GM12878 (cell line): ENCODE data around the gene PARP15. TPM values are rescaled to one million over a fixed set of nuclear protein-coding genes. Genes with fewer than 3 reads are reported as not detected.

Experiments used
- ATAC-seq: fragments of 200-7000 bp; cut with Tn5 transposase; 3 replicates; pipeline ENCODE4 v1.9.1; 2020; ENCODE audit warnings: mild to moderate bottlenecking, moderate library complexity
- BruUV-seq: library from RNA; stranded (reverse); fragments of 400-500 nt; replicated peaks from 2 replicates; lab custom pipeline; 2021; lab: Mats Ljungman, UMichigan
- CTCF ChIA-PET: fragments of 300-600 bp; sonication (Branson Sonifier 250); formaldehyde crosslinking; extraction: SDS; loops from one replicate; lab custom pipeline; 2021; ENCODE audit warnings: inconsistent platforms; lab: Yijun Ruan, JAX
- POLR2A ChIA-PET: fragments of 350-600 bp; formaldehyde crosslinking; extraction: SDS; loops from one replicate; lab custom pipeline; 2021; ENCODE audit warnings: inconsistent platforms; lab: Charles Lee
- RAD21 ChIA-PET: fragments of 300-600 bp; sonication (Branson Sonifier 250); formaldehyde crosslinking; loops from one replicate; lab custom pipeline; 2023; ENCODE audit warnings: antibody characterized with exemption; ENCODE audit not compliant: unreplicated experiment; lab: Charles Lee
- SMC1A ChIA-PET: fragments of 300-600 bp; sonication (Branson Sonifier 250); formaldehyde crosslinking; loops from one replicate; lab custom pipeline; 2023; ENCODE audit not compliant: unreplicated experiment, uncharacterized antibody; lab: Charles Lee
- DNase-seq: peaks from one replicate; pipeline ENCODE4 v3.0.0-alpha.2; 2011; ENCODE audit warnings: low read depth, low spot score
- FAIRE-seq: peaks from 3 replicates; lab custom pipeline; 2011; peaks lifted over from hg19 to GRCh38; lab: Jason Lieb, UNC
- H2AFZ ChIP-seq: 2 replicates; pipeline ENCODE4 v1.6.0; 2011; ENCODE audit warnings: low read depth, low read length, control low read depth; ENCODE audit not compliant: control insufficient read depth
- H3K27ac ChIP-seq: 2 replicates; pipeline ENCODE4 v1.5.1; 2011; ENCODE audit warnings: control low read depth; ENCODE audit not compliant: control insufficient read depth, insufficient read depth
- H3K27me3 ChIP-seq, 2 experiments: replicated peaks in 1 of 2; 2 replicates each; pipeline versions ENCODE4 v1.6.0 to v1.6.1; 2011; ENCODE audit warnings: low read length in 1 of 2; ENCODE audit not compliant: control insufficient read depth in 2 of 2, insufficient read depth in 2 of 2
- H3K36me3 ChIP-seq, 2 experiments: 2 replicates each; pipeline ENCODE4 v1.5.1; 2011; ENCODE audit warnings: low read length in 1 of 2; ENCODE audit not compliant: control insufficient read depth in 2 of 2, insufficient read depth in 2 of 2
- H3K4me1 ChIP-seq: 2 replicates; pipeline ENCODE4 v1.6.1; 2011; ENCODE audit warnings: mild to moderate bottlenecking, low read length, moderate library complexity, mixed read lengths; ENCODE audit not compliant: control insufficient read depth, insufficient read depth
- H3K4me2 ChIP-seq: 2 replicates; pipeline ENCODE4 v1.6.0; 2011; ENCODE audit warnings: control low read depth; ENCODE audit not compliant: control insufficient read depth, insufficient read depth
- H3K4me3 ChIP-seq: fragments of 200-600 bp; sonication (generic); 2 replicates; pipeline ENCODE4 v1.5.1; 2016
- H3K79me2 ChIP-seq: 2 replicates; pipeline ENCODE4 v1.6.0; 2011; ENCODE audit warnings: low read length; ENCODE audit not compliant: control insufficient read depth, insufficient read depth
- H3K9ac ChIP-seq: 2 replicates; pipeline ENCODE4 v1.8.0; 2011; ENCODE audit warnings: low read length, control low read depth, mixed read lengths; ENCODE audit not compliant: control insufficient read depth, insufficient read depth
- H3K9me3 ChIP-seq: replicated peaks from 3 replicates; pipeline ENCODE4 v1.5.1; 2011; ENCODE audit warnings: mild to moderate bottlenecking, low read length; ENCODE audit not compliant: control insufficient read depth, insufficient read depth
- H4K20me1 ChIP-seq: 2 replicates; pipeline ENCODE4 v1.6.0; 2011; ENCODE audit not compliant: control insufficient read depth, insufficient read depth
- ATF3 ChIP-seq: IDR thresholded peaks from 2 replicates; pipeline ENCODE4 v1.6.1; 2011; ENCODE audit warnings: low read depth, mild to moderate bottlenecking, low read length, moderate library complexity, borderline replicate concordance; ENCODE audit errors: extremely low read depth
- BMI1 ChIP-seq: fragments of 450-650 bp; IDR thresholded peaks from 2 replicates; pipeline ENCODE4 v1.6.1; 2016; ENCODE audit warnings: mild to moderate bottlenecking, moderate library complexity, borderline replicate concordance
- CBX5 ChIP-seq: sonication (generic); IDR thresholded peaks from 2 replicates; pipeline ENCODE4 v1.6.1; 2016; ENCODE audit warnings: low read depth, moderate library complexity, mild to moderate bottlenecking, inconsistent platforms
- NBN ChIP-seq: fragments of 450-650 bp; IDR thresholded peaks from 2 replicates; pipeline ENCODE4 v1.6.1; 2016
- NFIC ChIP-seq: IDR thresholded peaks from 2 replicates; pipeline ENCODE4 v1.6.1; 2012; ENCODE audit warnings: low read depth, mild to moderate bottlenecking, inconsistent platforms, low read length, moderate library complexity
- STAT3 ChIP-seq: IDR thresholded peaks from 2 replicates; pipeline ENCODE4 v1.6.1; 2011; ENCODE audit warnings: low read depth, low read length, improper control_type of control experiment
- ZNF217 ChIP-seq: fragments of 450-650 bp; IDR thresholded peaks from 2 replicates; pipeline ENCODE4 v1.6.1; 2017; ENCODE audit warnings: antibody characterized with exemption, mild to moderate bottlenecking
- WGBS: methylation state at CpG from one replicate; pipeline ENCODE4 v1.1.6; 2016; ENCODE audit warnings: low lambda C conversion rate; ENCODE audit not compliant: insufficient replicate concordance, insufficient coverage; ENCODE audit errors: missing lambda C conversion rate; 5-methylcytosine and 5-hydroxymethylcytosine counted together
- in situ Hi-C: fragments of 300-500 bp; cut with MboI; formaldehyde crosslinking; loops from 9 replicates; pipeline ENCODE4 v1.14.3; 2018; ENCODE audit warnings: mixed read lengths
- intact Hi-C: fragments of 100-400 bp; cut with micrococcal nuclease; formaldehyde crosslinking; loops from one replicate; pipeline ENCODE4 v1.14.2; 2022; ENCODE audit not compliant: unreplicated experiment
- polyA plus RNA-seq, 11 experiments: library from polyadenylated mRNA; depleted of rRNA in 4 of 11; unstranded in 6 of 11; stranded (reverse) in 5 of 11; fragments of >200 nt; fragmentation: Nextera tagmentation in 4 of 11; fragmentation: Illumina TruSeq in 1 of 11; extraction: Ambion mirVana in 4 of 11; extraction: Trizol in 1 of 11; gene quantifications; 1 replicate in 1 of 11; 2 replicates in 10 of 11; pipeline versions ENCODE4 v1.2.1 to v1.2.3, GENCODE V29; 2011 to 2016; ENCODE audit warnings: inconsistent platforms in 2 of 11, missing spikeins in 2 of 11, low read depth in 1 of 11
- total RNA-seq, 4 experiments: library from RNA; depleted of rRNA in 3 of 4; stranded (reverse); fragments of >200 nt in 3 of 4; fragmentation: Illumina TruSeq in 1 of 4; extraction: Trizol in 1 of 4; gene quantifications; 2 replicates each; pipeline versions ENCODE4 v1.2.1 to v1.2.3, GENCODE V29; 2013 to 2021
- TF ChIP-seq, protein P1 (sequence below): fragments of 450-650 bp; IDR thresholded peaks from 2 replicates; pipeline ENCODE4 v1.6.1; 2016; ENCODE audit warnings: mild to moderate bottlenecking
- TF ChIP-seq, protein P2 (sequence below): fragments of 450-650 bp; IDR thresholded peaks from 2 replicates; pipeline ENCODE4 v1.6.1; 2017; ENCODE audit warnings: low read depth, mild to moderate bottlenecking, moderate library complexity

Gene PARP15
- total and polyA plus RNA-seq, 10 of the 15 experiments (the other 5 are each of a cell fraction or from before 2014, with no cell fraction given) = 9.0 to 234 (median 36.3) TPM

DNA sequence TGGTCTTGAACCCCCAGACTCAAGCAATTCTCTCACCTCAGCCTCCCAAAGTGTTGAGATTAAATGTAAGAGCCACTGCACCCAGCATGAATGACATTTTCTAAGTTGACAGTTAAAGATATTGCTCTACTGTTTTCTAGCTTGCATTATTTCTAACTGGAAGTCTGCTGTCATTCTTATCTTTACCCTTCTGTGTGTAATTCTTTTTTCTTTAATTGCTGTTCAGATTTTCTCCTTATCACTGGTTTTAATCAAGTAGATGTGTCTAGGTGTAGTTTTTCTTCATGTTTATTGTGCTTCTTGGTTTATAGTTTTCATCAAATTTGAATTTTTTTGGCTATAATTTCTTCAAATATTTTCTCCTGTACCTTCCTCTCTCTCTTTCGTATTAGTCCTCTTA lies 4.9 kb downstream of the PARP15 start:
- H3K9me3 ChIP-seq = peaks cover 27% of the 10 kb centered on the region
- no TSS peak for BruUV-seq
- FAIRE-seq (no peak), DNase-seq (no peak), ATAC-seq (no peak)
- 0 out of 4 replicates have a peak, but pooled peaks cover 0 to 1% of the 10 kb centered on the region in 2 experiments for H3K36me3 ChIP-seq
- H3K4me2 ChIP-seq = no peak overlapping the region
- peaks cover 38% of the 10 kb centered on the region for H3K79me2 ChIP-seq
- H3K27me3 ChIP-seq = no peaks in the 10 kb centered on the region
- ChIA-PET RAD21 (interaction anchor here (1.0 to 2.1 kb wide), 4 partner anchors 17 to 97 kb away, joined by 3 to 5 read pairs (median 4); no protein-coding TSS in a partner anchor), SMC1A (interaction anchor here (0.6 to 1.7 kb wide), 8 partner anchors 19 to 95 kb away, joined by 3 to 9 read pairs (median 4); no protein-coding TSS in a partner anchor), CTCF (interaction anchor here (0.9 to 1.6 kb wide), 4 partner anchors 17 to 96 kb away, joined by 3 to 4 read pairs (median 4); no protein-coding TSS in a partner anchor), POLR2A (interaction anchor here (1.0 to 1.2 kb wide), 2 partner anchors 20 to 35 kb away, joined by 4 to 7 read pairs; no protein-coding TSS in a partner anchor)
- WGBS = 85% methylated on average over 1 of the region's 1 CpG
- peaks cover under 1% of the 10 kb centered on the region; the same call in 1 of the 2 replicates for H3K4me1 ChIP-seq
- no peak overlapping the region for H3K27ac ChIP-seq
- H3K4me3 ChIP-seq = no peak overlapping the region
- no peak overlapping the region for H2AFZ ChIP-seq
- intact Hi-C loops = loop anchor here (1.0 kb wide), 1 partner anchor 28 kb away; no protein-coding TSS in a partner anchor
- no peak overlapping the region for H3K9ac ChIP-seq
- H4K20me1 ChIP-seq = no peaks in the 10 kb centered on the region
- in situ Hi-C loops = no loop called here
- TF ChIP-seq ZNF217 = peak; percentile 62; the same call in 1 of the 2 replicates
- TF ChIP-seq, protein P1, sequence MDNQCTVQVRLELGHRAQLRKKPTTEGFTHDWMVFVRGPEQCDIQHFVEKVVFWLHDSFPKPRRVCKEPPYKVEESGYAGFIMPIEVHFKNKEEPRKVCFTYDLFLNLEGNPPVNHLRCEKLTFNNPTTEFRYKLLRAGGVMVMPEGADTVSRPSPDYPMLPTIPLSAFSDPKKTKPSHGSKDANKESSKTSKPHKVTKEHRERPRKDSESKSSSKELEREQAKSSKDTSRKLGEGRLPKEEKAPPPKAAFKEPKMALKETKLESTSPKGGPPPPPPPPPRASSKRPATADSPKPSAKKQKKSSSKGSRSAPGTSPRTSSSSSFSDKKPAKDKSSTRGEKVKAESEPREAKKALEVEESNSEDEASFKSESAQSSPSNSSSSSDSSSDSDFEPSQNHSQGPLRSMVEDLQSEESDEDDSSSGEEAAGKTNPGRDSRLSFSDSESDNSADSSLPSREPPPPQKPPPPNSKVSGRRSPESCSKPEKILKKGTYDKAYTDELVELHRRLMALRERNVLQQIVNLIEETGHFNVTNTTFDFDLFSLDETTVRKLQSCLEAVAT = 0 out of 2 replicates have a peak, but pooled peaks have one; percentile 34
- TF ChIP-seq CBX5 = peak; percentile 82; the same call in 1 of the 2 replicates
- TF ChIP-seq NBN = 0 out of 2 replicates have a peak, but pooled peaks have one; percentile 46
- no peak for TF ChIP-seq NFIC
- TF ChIP-seq STAT3 = no peak
- no peak for TF ChIP-seq BMI1
- TF ChIP-seq ATF3 = no peak
- TF ChIP-seq, protein P2, sequence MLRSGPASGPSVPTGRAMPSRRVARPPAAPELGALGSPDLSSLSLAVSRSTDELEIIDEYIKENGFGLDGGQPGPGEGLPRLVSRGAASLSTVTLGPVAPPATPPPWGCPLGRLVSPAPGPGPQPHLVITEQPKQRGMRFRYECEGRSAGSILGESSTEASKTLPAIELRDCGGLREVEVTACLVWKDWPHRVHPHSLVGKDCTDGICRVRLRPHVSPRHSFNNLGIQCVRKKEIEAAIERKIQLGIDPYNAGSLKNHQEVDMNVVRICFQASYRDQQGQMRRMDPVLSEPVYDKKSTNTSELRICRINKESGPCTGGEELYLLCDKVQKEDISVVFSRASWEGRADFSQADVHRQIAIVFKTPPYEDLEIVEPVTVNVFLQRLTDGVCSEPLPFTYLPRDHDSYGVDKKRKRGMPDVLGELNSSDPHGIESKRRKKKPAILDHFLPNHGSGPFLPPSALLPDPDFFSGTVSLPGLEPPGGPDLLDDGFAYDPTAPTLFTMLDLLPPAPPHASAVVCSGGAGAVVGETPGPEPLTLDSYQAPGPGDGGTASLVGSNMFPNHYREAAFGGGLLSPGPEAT = peak; percentile 46; the same call in 1 of the 2 replicates
